Hepatocyte (in vitro differentiated cells): Measurements from ENCODE around the gene SLC66A3.

Source experiments
- CTCF ChIP-seq: fragments of 200-600 bp; sonication (generic); IDR thresholded peaks from 2 replicates; pipeline ENCODE4 v1.5.1; 2016; ENCODE audit warnings: antibody characterized with exemption, mild to moderate bottlenecking; ENCODE audit not compliant: poor library complexity
- EZH2 ChIP-seq: fragments of 200-600 bp; sonication (generic); IDR thresholded peaks from 2 replicates; pipeline ENCODE4 v1.6.1; 2016; ENCODE audit warnings: antibody characterized with exemption, mild to moderate bottlenecking, borderline replicate concordance
- EZH2phosphoT487 ChIP-seq: fragments of 200-600 bp; sonication (generic); IDR thresholded peaks from one replicate; pipeline ENCODE4 v1.6.1; 2018; ENCODE audit warnings: antibody characterized with exemption, mild to moderate bottlenecking, low read depth, moderate library complexity; ENCODE audit not compliant: unreplicated experiment, severe bottlenecking

GRCh38 chr2:11214770-11215169 lies 59.5 kb downstream of the SLC66A3 start:
- no peak for TF ChIP-seq CTCF
- TF ChIP-seq EZH2, result no peak
- TF ChIP-seq EZH2phosphoT487, result no peak
